ENCODE measurements around the gene PRSS36. TPM values are rescaled to one million over a fixed set of nuclear protein-coding genes. Genes with fewer than 3 reads are reported as not detected.
"Not testable (repeated sequence)": the region's sequence is repeated elsewhere in the genome, so short reads cannot be mapped to it uniquely, and the experiment has no call there.

The PRSS36 gene
- polyA plus RNA-seq, 3 donors = 3.1 to 4.2 (median 3.4) TPM

- Histone ChIP-seq H4K20me1 (ENCODE audit: insufficient read depth, low read length) (no peaks in the 10 kb centered on the region), H3K27ac (ENCODE audit: low read depth in 1 of 2, low read length in 2 of 2) (no peak overlapping the region), H3K27me3 (ENCODE audit: control insufficient read depth in 2 of 2, insufficient read depth in 2 of 2, low read length in 2 of 2) (no peaks in the 10 kb centered on the region), H3K9ac (ENCODE audit: insufficient read depth, low read length, poor library complexity, severe bottlenecking) (no peak overlapping the region), H3K9me3 (replicated peaks in 1 of 2; ENCODE audit: control insufficient read depth in 1 of 2, insufficient read depth in 1 of 2, low read length in 2 of 2) (no peaks in the 10 kb centered on the region), H3K36me3 (replicated peaks in 1 of 2; ENCODE audit: control insufficient read depth in 1 of 2, insufficient read depth in 2 of 2, low read length in 2 of 2) (no peaks in the 10 kb centered on the region), H2AFZ (ENCODE audit: insufficient read depth, low read depth, low read length, poor library complexity, severe bottlenecking) (no peak overlapping the region), H3K4me3 (replicated peaks in 1 of 3; ENCODE audit: low read depth in 2 of 3, low read length in 3 of 3) (no peak overlapping the region), H3K4me1 (ENCODE audit: control insufficient read depth in 1 of 2, insufficient read depth in 2 of 2, low read length in 2 of 2) (peaks cover 9% of the 10 kb centered on the region in 2 donors), H3K4me2 (replicated peaks; ENCODE audit: extremely low read depth, low read length, poor library complexity, severe bottlenecking) (peak overlapping the region; percentile 4), H3K79me2 (ENCODE audit: insufficient read depth, low read length) (no peaks in the 10 kb centered on the region)
- 8% methylated on average over 7 of the region's 8 CpGs for WGBS (ENCODE audit: insufficient coverage)
- intact Hi-C loops (cut with micrococcal nuclease) = loop anchor here (10.0 kb wide), 2 partner anchors 58 to 172 kb away; partner anchors contain the start of genes HSD3B7 (in 1 of the 2), PYDC1 (in 1 of the 2) and TRIM72 (in 1 of the 2)
- H3K27me3 Mint-ChIP-seq (ENCODE audit: low read depth in 3 of 3) = peaks cover 3 to 5% (median 4%) of the 10 kb centered on the region in 3 donors
- DNase-seq = peak; percentile 57 to 66 (median 59)
- H3K4me1 Mint-ChIP-seq = peaks cover 11% of the 10 kb centered on the region
- H3K27ac Mint-ChIP-seq = peak overlapping the region in 4 of 7 donors; percentile 33 to 80 (median 53)
- no peaks in the 10 kb centered on the region for H3K36me3 Mint-ChIP-seq
- TF ChIP-seq CTCF (IDR thresholded peaks at IDR 0.05) = no peak
- H3K9me3 Mint-ChIP-seq = no peaks in the 10 kb centered on the region
- H3K4me3 Mint-ChIP-seq = peak overlapping the region in 1 of 2 donors; percentile 78
Measured at GRCh38 chr16:31157136-31157535, 7.3 kb upstream of the PRSS36 start.

- intact Hi-C loops (cut with micrococcal nuclease) = loop anchor here (10.0 kb wide), 2 partner anchors 64 to 166 kb away; partner anchors contain the start of genes HSD3B7 (in 1 of the 2), PYDC1 (in 1 of the 2) and TRIM72 (in 1 of the 2)
- DNase-seq = peak in 2 of 3 donors; percentile 16 to 42
- WGBS (ENCODE audit: insufficient coverage) = no CpG with 5 or more reads among the region's 6 CpGs
- not testable (repeated sequence) for H4K20me1 ChIP-seq (ENCODE audit: insufficient read depth, low read length); H3K27me3 ChIP-seq (ENCODE audit: control insufficient read depth in 2 of 2, insufficient read depth in 2 of 2, low read length in 2 of 2); H3K9me3 Mint-ChIP-seq; H3K79me2 ChIP-seq (ENCODE audit: insufficient read depth, low read length); H3K36me3 Mint-ChIP-seq; H3K36me3 ChIP-seq (replicated peaks in 1 of 2; ENCODE audit: control insufficient read depth in 1 of 2, insufficient read depth in 2 of 2, low read length in 2 of 2); H3K9ac ChIP-seq (ENCODE audit: insufficient read depth, low read length, poor library complexity, severe bottlenecking); H3K27me3 Mint-ChIP-seq (ENCODE audit: low read depth in 3 of 3); H3K9me3 ChIP-seq (replicated peaks in 1 of 2; ENCODE audit: control insufficient read depth in 1 of 2, insufficient read depth in 1 of 2, low read length in 2 of 2); H2AFZ ChIP-seq (ENCODE audit: insufficient read depth, low read depth, low read length, poor library complexity, severe bottlenecking)
- Mint-ChIP-seq H3K4me3 (peak overlapping the region in 1 of 2 donors; percentile 60), H3K27ac (peak overlapping the region; percentile 73 to 89 (median 85)), H3K4me1 (peaks cover 39% of the 10 kb centered on the region)
- H3K4me3 ChIP-seq (replicated peaks in 1 of 3; ENCODE audit: low read depth in 2 of 3, low read length in 3 of 3) = peak overlapping the region in 1 of 3 experiments; percentile 30
- peak overlapping the region; percentile 74 to 76 for H3K27ac ChIP-seq (ENCODE audit: low read depth in 1 of 2, low read length in 2 of 2)
- peaks cover 38 to 45% of the 10 kb centered on the region in 2 donors for H3K4me1 ChIP-seq (ENCODE audit: control insufficient read depth in 1 of 2, insufficient read depth in 2 of 2, low read length in 2 of 2)
- peak overlapping the region; percentile 41 for H3K4me2 ChIP-seq (replicated peaks; ENCODE audit: extremely low read depth, low read length, poor library complexity, severe bottlenecking)
Measured at GRCh38 chr16:31150976-31151375, 1.1 kb upstream of the PRSS36 start.
